EH (cell line): ENCODE measurements around the gene LILRB5.
A peak's percentile ranks its signal among the peaks of the same experiment; 100 is the strongest.
"Not testable (repeated sequence)": the region's sequence is repeated elsewhere in the genome, so short reads cannot be mapped to it uniquely, and the experiment has no call there.

Source experiments
- DNase-seq: peaks from one replicate; pipeline ENCODE4 v3.0.0-alpha.2; 2015; ENCODE audit warnings: low read depth

The LILRB5 gene

GRCh38 chr19:54211235-54211634 is 45.8 kb downstream of the LILRB5 start:
- no peak for DNase-seq

GRCh38 chr19:54209811-54210494 is 47.1 kb downstream of the LILRB5 start:
- DNase-seq, result peak; percentile 98

GRCh38 chr19:54209058-54209810 is 47.8 kb downstream of the LILRB5 start:
- no peak for DNase-seq

GRCh38 chr19:54208784-54209057 is 48.4 kb downstream of the LILRB5 start:
- DNase-seq, result no peak

- DNase-seq, result peak; percentile 58
These were observed 48.9 kb downstream of the LILRB5 start for GRCh38 chr19:54207983-54208783.

GRCh38 chr19:54207676-54207982 is 49.4 kb downstream of the LILRB5 start:
- DNase-seq, result no peak

- DNase-seq, result not testable (repeated sequence)
These were observed 49.9 kb downstream of the LILRB5 start for GRCh38 chr19:54207193-54207592.

- DNase-seq, result no peak
These were observed 50.3 kb downstream of the LILRB5 start for GRCh38 chr19:54206831-54207177.

GRCh38 chr19:54206030-54206830 is 50.8 kb downstream of the LILRB5 start:
- no peak for DNase-seq

GRCh38 chr19:54204767-54205468 is 52.2 kb downstream of the LILRB5 start:
- no peak for DNase-seq

GRCh38 chr19:54203151-54203611 is 53.9 kb downstream of the LILRB5 start:
- DNase-seq, result no peak

- DNase-seq, result no peak
These were observed 55.1 kb downstream of the LILRB5 start for GRCh38 chr19:54201980-54202379.

- no peak for DNase-seq
These were observed 55.8 kb downstream of the LILRB5 start for GRCh38 chr19:54201172-54201701.
